ENCODE data around the gene MAT1A. TPM values are rescaled to one million over a fixed set of nuclear protein-coding genes. Genes with fewer than 3 reads are reported as not detected.

MAT1A gene
- total and polyA plus RNA-seq, 4 donors, result 179 to 759 (median 494) TPM

DNA sequence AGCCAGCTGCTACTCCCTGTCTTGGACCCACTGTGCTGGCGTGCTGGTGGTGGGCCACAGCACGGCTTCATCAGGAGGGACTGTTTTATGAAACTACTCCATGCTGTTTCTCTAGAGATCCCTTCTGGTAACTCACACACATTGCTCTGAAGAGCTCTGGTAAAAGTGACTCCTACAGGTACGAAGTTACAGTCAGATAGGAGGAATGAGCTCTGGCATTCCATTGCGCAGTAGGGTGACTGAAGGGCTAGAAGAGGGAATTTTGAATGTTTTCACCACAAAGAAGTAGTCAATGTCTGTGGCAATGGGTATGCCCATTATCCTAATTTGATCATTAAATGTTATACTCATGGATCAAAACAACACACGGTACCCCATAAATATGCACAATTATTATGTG lies 609 bp downstream of the MAT1A start:
- no peak for TF ChIP-seq NR2F2 (IDR thresholded peaks at IDR 0.05)
- Histone ChIP-seq H3K27me3 (ENCODE audit: control insufficient read depth in 4 of 4, insufficient read depth in 4 of 4, low read length in 3 of 4) (no peaks in the 10 kb centered on the region), H3K9me3 (ENCODE audit: control insufficient read depth in 4 of 4, low read length in 3 of 4) (no peaks in the 10 kb centered on the region), H3K36me3 (ENCODE audit: control insufficient read depth in 4 of 4, insufficient read depth in 3 of 4, low read depth in 1 of 4, low read length in 3 of 4) (peaks cover 0 to 33% (median 18%) of the 10 kb centered on the region in 4 donors), H3K27ac (ENCODE audit: low read depth in 1 of 2, low read length in 2 of 2) (peak overlapping the region; percentile 79 to 98), H3K4me1 (ENCODE audit: control insufficient read depth in 4 of 4, insufficient read depth in 4 of 4, low read length in 3 of 4) (peaks cover 5 to 45% (median 42%) of the 10 kb centered on the region in 4 donors), H3K4me3 (ENCODE audit: low read depth in 1 of 3, low read length in 3 of 3) (peak overlapping the region; percentile 74 to 99 (median 79)), H3K9ac (ENCODE audit: low read depth in 1 of 2, low read length in 2 of 2) (peak overlapping the region; percentile 99 to 100)
- WGBS, result 41% methylated on average over 5 of the region's 5 CpGs
- no peak for DNase-seq (ENCODE audit: low spot score)

DNA sequence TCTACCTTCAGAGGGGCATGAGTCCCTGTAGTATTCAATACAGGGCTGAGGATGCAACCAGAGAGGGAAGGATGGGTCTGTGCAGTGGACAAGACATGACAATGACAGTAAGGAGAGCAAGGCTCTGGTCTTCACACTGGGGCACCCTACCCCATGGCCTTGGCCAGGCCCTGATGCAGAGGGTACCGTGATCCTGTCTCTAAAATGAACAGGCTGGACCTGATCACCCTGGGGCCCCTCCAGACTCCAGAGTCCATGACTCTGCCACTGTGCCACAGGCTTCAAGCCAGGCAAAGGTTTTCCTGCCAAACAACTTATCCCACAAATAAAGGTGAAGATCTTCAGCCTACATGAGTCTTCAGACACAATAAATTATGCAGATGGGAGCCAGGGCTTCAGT lies 4.9 kb downstream of the MAT1A start:
- TF ChIP-seq, protein P1, sequence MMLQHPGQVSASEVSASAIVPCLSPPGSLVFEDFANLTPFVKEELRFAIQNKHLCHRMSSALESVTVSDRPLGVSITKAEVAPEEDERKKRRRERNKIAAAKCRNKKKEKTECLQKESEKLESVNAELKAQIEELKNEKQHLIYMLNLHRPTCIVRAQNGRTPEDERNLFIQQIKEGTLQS (IDR thresholded peaks at IDR 0.05), result no peak
- TF ChIP-seq SP1 (IDR thresholded peaks at IDR 0.05) (no peak), HNF4A (conservative IDR thresholded peaks at IDR 0.05) (peak; percentile 46 to 54), EGR1 (IDR thresholded peaks at IDR 0.05; ENCODE audit: low read depth in 2 of 2) (no peak), FOXA1 (IDR thresholded peaks at IDR 0.05) (no peak), GABPA (IDR thresholded peaks at IDR 0.05 in 1 of 2, conservative IDR thresholded peaks at IDR 0.05 in 1 of 2) (no peak), TAF1 (conservative IDR thresholded peaks at IDR 0.05) (no peak), YY1 (IDR thresholded peaks at IDR 0.05) (peak; percentile 18), RXRA (IDR thresholded peaks at IDR 0.05) (peak in 1 of 2 donors; percentile 14)
- TF ChIP-seq, protein P2, sequence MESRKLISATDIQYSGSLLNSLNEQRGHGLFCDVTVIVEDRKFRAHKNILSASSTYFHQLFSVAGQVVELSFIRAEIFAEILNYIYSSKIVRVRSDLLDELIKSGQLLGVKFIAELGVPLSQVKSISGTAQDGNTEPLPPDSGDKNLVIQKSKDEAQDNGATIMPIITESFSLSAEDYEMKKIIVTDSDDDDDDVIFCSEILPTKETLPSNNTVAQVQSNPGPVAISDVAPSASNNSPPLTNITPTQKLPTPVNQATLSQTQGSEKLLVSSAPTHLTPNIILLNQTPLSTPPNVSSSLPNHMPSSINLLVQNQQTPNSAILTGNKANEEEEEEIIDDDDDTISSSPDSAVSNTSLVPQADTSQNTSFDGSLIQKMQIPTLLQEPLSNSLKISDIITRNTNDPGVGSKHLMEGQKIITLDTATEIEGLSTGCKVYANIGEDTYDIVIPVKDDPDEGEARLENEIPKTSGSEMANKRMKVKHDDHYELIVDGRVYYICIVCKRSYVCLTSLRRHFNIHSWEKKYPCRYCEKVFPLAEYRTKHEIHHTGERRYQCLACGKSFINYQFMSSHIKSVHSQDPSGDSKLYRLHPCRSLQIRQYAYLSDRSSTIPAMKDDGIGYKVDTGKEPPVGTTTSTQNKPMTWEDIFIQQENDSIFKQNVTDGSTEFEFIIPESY (IDR thresholded peaks at IDR 0.05), result no peak
- Histone ChIP-seq H3K4me1 (ENCODE audit: control insufficient read depth in 4 of 4, insufficient read depth in 4 of 4, low read length in 3 of 4) (peaks cover 8 to 58% (median 51%) of the 10 kb centered on the region in 4 donors), H3K36me3 (ENCODE audit: control insufficient read depth in 4 of 4, insufficient read depth in 3 of 4, low read depth in 1 of 4, low read length in 3 of 4) (peaks cover 7 to 56% (median 35%) of the 10 kb centered on the region in 4 donors), H3K27ac (ENCODE audit: low read depth in 1 of 2, low read length in 2 of 2) (peak overlapping the region; percentile 71 to 98), H3K9me3 (ENCODE audit: control insufficient read depth in 4 of 4, low read length in 3 of 4) (no peaks in the 10 kb centered on the region), H3K27me3 (ENCODE audit: control insufficient read depth in 4 of 4, insufficient read depth in 4 of 4, low read length in 3 of 4) (no peaks in the 10 kb centered on the region), H3K4me3 (ENCODE audit: low read depth in 1 of 3, low read length in 3 of 3) (peak overlapping the region; percentile 12 to 79 (median 50)), H3K9ac (ENCODE audit: low read depth in 1 of 2, low read length in 2 of 2) (peak overlapping the region in 1 of 2 donors; percentile 100)
- WGBS, result 35% methylated on average over 1 of the region's 1 CpG
- DNase-seq (ENCODE audit: low spot score), result no peak

DNA sequence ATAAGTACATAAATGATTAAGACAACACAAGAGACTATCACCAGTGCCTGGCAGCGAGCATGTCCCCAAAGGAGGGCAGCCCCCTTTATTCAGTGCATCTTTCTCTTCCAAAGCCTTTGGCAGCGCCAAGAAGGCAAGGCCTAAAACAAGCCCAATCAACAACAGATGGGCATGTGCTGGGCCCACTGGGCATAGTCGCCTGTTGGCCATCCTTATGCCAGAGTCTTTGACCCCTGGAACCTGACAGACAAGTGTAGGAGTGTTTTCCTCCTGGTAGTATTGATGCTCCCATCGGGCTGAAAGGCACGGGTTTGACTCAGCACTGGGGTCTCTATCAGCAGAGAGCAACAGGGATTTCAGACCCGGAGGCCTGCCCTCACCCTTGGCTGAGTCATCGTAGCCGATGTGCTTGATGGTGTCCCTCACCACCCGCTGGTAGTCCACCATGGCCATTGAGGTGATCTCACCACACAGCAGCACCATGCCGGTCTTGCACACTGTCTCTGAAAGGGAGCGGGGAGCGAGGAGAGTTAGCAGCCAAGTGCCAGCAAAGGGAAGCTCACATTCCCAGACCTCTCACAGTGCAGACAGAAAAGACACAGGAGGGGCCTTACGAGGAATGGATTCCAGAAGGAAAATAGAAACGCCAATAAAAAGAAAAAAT lies 5.8 kb downstream of the MAT1A start:
- DNase-seq (ENCODE audit: low spot score), result no peak
- no peak for TF ChIP-seq FOXA1 (IDR thresholded peaks at IDR 0.05)
- Histone ChIP-seq H3K36me3 (ENCODE audit: control insufficient read depth in 4 of 4, insufficient read depth in 3 of 4, low read depth in 1 of 4, low read length in 3 of 4) (peaks cover 7 to 64% (median 40%) of the 10 kb centered on the region in 4 donors), H3K4me3 (ENCODE audit: low read depth in 1 of 3, low read length in 3 of 3) (peak overlapping the region; percentile 8 to 43 (median 16)), H3K27ac (ENCODE audit: low read depth in 1 of 2, low read length in 2 of 2) (peak overlapping the region; percentile 71 to 98), H3K4me1 (ENCODE audit: control insufficient read depth in 4 of 4, insufficient read depth in 4 of 4, low read length in 3 of 4) (peaks cover 8 to 67% (median 58%) of the 10 kb centered on the region in 4 donors), H3K9ac (ENCODE audit: low read depth in 1 of 2, low read length in 2 of 2) (peak overlapping the region; percentile 0 to 52), H3K9me3 (ENCODE audit: control insufficient read depth in 4 of 4, low read length in 3 of 4) (no peaks in the 10 kb centered on the region), H3K27me3 (ENCODE audit: control insufficient read depth in 4 of 4, insufficient read depth in 4 of 4, low read length in 3 of 4) (no peaks in the 10 kb centered on the region)
- WGBS, result 55% methylated on average over 14 of the region's 14 CpGs
